Hepatocyte (in vitro differentiated cells): ENCODE measurements around the gene ACP6. TPM values are rescaled to one million over a fixed set of nuclear protein-coding genes. Genes with fewer than 3 reads are reported as not detected.

ENCODE experiments used
- DNase-seq: peaks from one replicate; pipeline ENCODE4 v3.0.0-alpha.2; 2016; ENCODE audit warnings: low spot score
- H2AFZ ChIP-seq: fragments of 200-600 bp; sonication (generic); 2 replicates; pipeline ENCODE4 v1.6.0; 2016; ENCODE audit warnings: antibody characterized with exemption, mild to moderate bottlenecking
- H3K27ac ChIP-seq: fragments of 200-600 bp; sonication (generic); 2 replicates; pipeline ENCODE4 v1.5.1; 2016; ENCODE audit warnings: mild to moderate bottlenecking
- H3K27me3 ChIP-seq: fragments of 200-600 bp; sonication (generic); 2 replicates; pipeline ENCODE4 v1.6.1; 2016
- H3K36me3 ChIP-seq: fragments of 200-600 bp; sonication (generic); replicated peaks from 2 replicates; pipeline ENCODE4 v1.5.1; 2016; ENCODE audit warnings: low read depth; ENCODE audit not compliant: insufficient read depth
- H3K4me1 ChIP-seq: fragments of 200-600 bp; sonication (generic); 2 replicates; pipeline ENCODE4 v1.5.1; 2016; ENCODE audit warnings: mild to moderate bottlenecking, moderate library complexity; ENCODE audit not compliant: insufficient read depth
- H3K4me2 ChIP-seq: fragments of 200-600 bp; sonication (generic); 2 replicates; pipeline ENCODE4 v1.6.0; 2016
- H3K4me3 ChIP-seq: fragments of 200-600 bp; sonication (generic); 2 replicates; pipeline ENCODE4 v1.5.1; 2016; ENCODE audit warnings: mild to moderate bottlenecking
- H3K79me2 ChIP-seq: fragments of 200-600 bp; sonication (generic); 2 replicates; pipeline ENCODE4 v1.6.0; 2017; ENCODE audit warnings: mild to moderate bottlenecking
- H3K9me2 ChIP-seq: fragments of 200-600 bp; sonication (generic); replicated peaks from 2 replicates; pipeline ENCODE4 v1.6.0; 2017; ENCODE audit warnings: mild to moderate bottlenecking; ENCODE audit not compliant: insufficient read depth
- H3K9me3 ChIP-seq: fragments of 200-600 bp; sonication (generic); 2 replicates; pipeline ENCODE4 v1.5.1; 2016; ENCODE audit warnings: low read depth, mild to moderate bottlenecking
- H4K20me1 ChIP-seq: fragments of 200-600 bp; sonication (generic); 2 replicates; pipeline ENCODE4 v1.6.0; 2016; ENCODE audit warnings: mild to moderate bottlenecking; ENCODE audit not compliant: insufficient read depth, poor library complexity, severe bottlenecking
- EZH2 ChIP-seq: fragments of 200-600 bp; sonication (generic); IDR thresholded peaks from 2 replicates; pipeline ENCODE4 v1.6.1; 2016; ENCODE audit warnings: antibody characterized with exemption, mild to moderate bottlenecking, borderline replicate concordance
- EZH2phosphoT487 ChIP-seq: fragments of 200-600 bp; sonication (generic); IDR thresholded peaks from one replicate; pipeline ENCODE4 v1.6.1; 2018; ENCODE audit warnings: antibody characterized with exemption, mild to moderate bottlenecking, low read depth, moderate library complexity; ENCODE audit not compliant: unreplicated experiment, severe bottlenecking
- WGBS: methylation state at CpG from one replicate; pipeline ENCODE4 v1.1.6; 2016; ENCODE audit warnings: low lambda C conversion rate; ENCODE audit errors: missing lambda C conversion rate; 5-methylcytosine and 5-hydroxymethylcytosine counted together
- polyA plus RNA-seq: library from polyadenylated mRNA; unstranded; fragments of >200 nt; fragmentation: Nextera tagmentation; extraction: Ambion mirVana; gene quantifications from 2 replicates; pipeline ENCODE4 v1.2.1, GENCODE V29; 2016
- small RNA-seq: library from RNA; depleted of rRNA; stranded (forward); fragments of <200 nt; gene quantifications from one replicate; pipeline ENCODE3, GENCODE V24; 2014
- total RNA-seq: library from RNA; depleted of rRNA; stranded (reverse); fragments of >200 nt; gene quantifications from 2 replicates; pipeline ENCODE4 v1.2.3, GENCODE V29; 2014
- TF ChIP-seq, protein P1 (sequence below): fragments of 200-600 bp; sonication (generic); IDR thresholded peaks from 2 replicates; pipeline ENCODE4 v1.5.1; 2016; ENCODE audit warnings: antibody characterized with exemption, mild to moderate bottlenecking; ENCODE audit not compliant: poor library complexity

ACP6 gene
- total and polyA plus RNA-seq, 2 experiments from 2014 or later = 16.8 to 29.9 TPM

DNA sequence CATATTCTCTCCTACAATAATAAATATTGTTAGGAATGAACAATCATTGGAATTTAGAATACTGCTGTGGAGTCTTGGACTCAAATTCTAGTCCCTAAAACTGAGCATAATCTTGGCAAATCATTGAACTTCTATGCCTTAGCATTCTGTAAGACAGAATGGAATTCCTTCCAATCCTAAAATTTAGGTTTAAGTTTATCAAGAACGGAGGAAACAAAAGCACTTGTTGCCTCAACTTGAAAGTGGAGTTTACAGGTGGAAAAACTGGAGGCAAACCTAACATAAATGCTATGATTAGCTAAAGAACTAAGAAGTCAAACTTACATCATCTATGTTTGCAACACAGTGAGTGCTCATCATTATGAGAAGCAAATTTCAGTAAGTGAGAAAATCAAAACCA, 73.3 kb downstream of the ACP6 start:
- peaks cover 7% of the 10 kb centered on the region for H4K20me1 ChIP-seq
- no peak overlapping the region for H3K27ac ChIP-seq
- peaks cover 43% of the 10 kb centered on the region for H3K79me2 ChIP-seq
- TF ChIP-seq EZH2 (no peak), EZH2phosphoT487 (no peak)
- TF ChIP-seq, protein P1, sequence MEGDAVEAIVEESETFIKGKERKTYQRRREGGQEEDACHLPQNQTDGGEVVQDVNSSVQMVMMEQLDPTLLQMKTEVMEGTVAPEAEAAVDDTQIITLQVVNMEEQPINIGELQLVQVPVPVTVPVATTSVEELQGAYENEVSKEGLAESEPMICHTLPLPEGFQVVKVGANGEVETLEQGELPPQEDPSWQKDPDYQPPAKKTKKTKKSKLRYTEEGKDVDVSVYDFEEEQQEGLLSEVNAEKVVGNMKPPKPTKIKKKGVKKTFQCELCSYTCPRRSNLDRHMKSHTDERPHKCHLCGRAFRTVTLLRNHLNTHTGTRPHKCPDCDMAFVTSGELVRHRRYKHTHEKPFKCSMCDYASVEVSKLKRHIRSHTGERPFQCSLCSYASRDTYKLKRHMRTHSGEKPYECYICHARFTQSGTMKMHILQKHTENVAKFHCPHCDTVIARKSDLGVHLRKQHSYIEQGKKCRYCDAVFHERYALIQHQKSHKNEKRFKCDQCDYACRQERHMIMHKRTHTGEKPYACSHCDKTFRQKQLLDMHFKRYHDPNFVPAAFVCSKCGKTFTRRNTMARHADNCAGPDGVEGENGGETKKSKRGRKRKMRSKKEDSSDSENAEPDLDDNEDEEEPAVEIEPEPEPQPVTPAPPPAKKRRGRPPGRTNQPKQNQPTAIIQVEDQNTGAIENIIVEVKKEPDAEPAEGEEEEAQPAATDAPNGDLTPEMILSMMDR = no peak
- no peak overlapping the region for H2AFZ ChIP-seq
- 75% methylated on average over 1 of the region's 1 CpG for WGBS
- no peaks in the 10 kb centered on the region for H3K9me2 ChIP-seq
- no peaks in the 10 kb centered on the region for H3K36me3 ChIP-seq
- H3K4me2 ChIP-seq = no peak overlapping the region
- peaks cover 14% of the 10 kb centered on the region for H3K4me1 ChIP-seq
- no peaks in the 10 kb centered on the region for H3K27me3 ChIP-seq
- H3K4me3 ChIP-seq = no peak overlapping the region
- H3K9me3 ChIP-seq = no peaks in the 10 kb centered on the region
- no peak for DNase-seq

Small RNA genes lying within 50 kb of the gene (small RNA-seq; reads per million reads assigned to genes)
- not detected for gene RN7SL261P

Other genes with a start within 250 kb of the ACP6 start
- 13.0 and 22.6 TPM in 2 replicates for gene BCL9, start 129.0 kb downstream of the ACP6 start, total RNA-seq
- 16.5 and 17.0 TPM in 2 replicates for gene BCL9, start 129.0 kb downstream of the ACP6 start, polyA plus RNA-seq
- 6.0 and 12.4 TPM in 2 replicates for gene GJA5, start 90.1 kb upstream of the ACP6 start, total RNA-seq
- 9.7 and 15.3 TPM in 2 replicates for gene GJA5, start 90.1 kb upstream of the ACP6 start, polyA plus RNA-seq
- gene GJA8, start 232.3 kb upstream of the ACP6 start, total RNA-seq = not detected in 2 replicates
- not detected in 2 replicates for gene GJA8, start 232.3 kb upstream of the ACP6 start, polyA plus RNA-seq